ENCODE measurements around the gene GJC1.

DNA sequence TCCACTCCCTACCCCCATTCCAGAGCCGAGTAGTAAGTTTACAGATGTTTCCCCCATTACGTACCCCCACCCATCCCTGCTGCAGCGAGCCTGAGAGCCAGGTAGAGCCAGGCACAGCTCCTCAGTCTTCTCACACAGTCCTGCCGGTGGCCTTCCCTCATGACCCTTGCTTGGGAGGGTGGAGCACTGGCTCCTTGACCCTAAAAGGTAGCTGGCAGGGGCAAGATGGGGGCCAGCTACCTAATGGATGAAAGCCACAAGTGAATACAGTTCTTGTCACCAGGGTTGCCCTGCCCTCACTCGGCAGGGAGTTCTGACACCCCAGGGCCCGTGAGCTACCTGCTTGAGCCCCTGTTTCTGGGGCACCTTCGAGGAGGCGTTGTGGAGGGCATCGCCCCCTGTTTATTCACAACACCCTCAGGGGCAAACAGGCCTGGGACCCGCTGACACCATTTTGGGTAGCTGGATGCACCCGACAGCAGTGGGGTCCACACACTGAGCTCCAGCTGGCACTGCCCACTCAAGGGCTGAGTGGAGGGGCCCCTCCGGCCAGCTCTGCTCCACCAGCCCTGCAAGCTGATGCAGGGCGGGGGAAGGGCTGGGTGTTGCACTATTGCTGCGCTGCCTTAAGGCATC lies 49.1 kb downstream of the GJC1 start:
- TF ChIP-seq SIN3A (IDR thresholded peaks at IDR 0.05; ENCODE audit: borderline replicate concordance, insufficient read depth, low read length) (no peak), POLR2AphosphoS5 (IDR thresholded peaks at IDR 0.05; ENCODE audit: low read depth, low read length) (no peak)
